RWPE1 (cell line): Measurements from ENCODE around the gene LEMD3.

ENCODE experiments used
- CTCF ChIA-PET: fragments of 350-600 bp; sonication (Branson Sonifier 250); formaldehyde crosslinking; extraction: SDS; loops from one replicate; lab custom pipeline; 2021; lab: Yijun Ruan, JAX
- POLR2A ChIA-PET: fragments of 400-600 bp; formaldehyde crosslinking; extraction: SDS; loops from one replicate; lab custom pipeline; 2020; ENCODE audit warnings: antibody characterized with exemption; ENCODE audit not compliant: low non-redundant PET; lab: Yijun Ruan, JAX
- DNase-seq: peaks from one replicate; pipeline ENCODE4 v3.0.0; 2012; ENCODE audit warnings: low spot score
- H3K27ac ChIP-seq: fragments of 450-650 bp; 2 replicates; pipeline ENCODE4 v1.5.1; 2017
- CTCF ChIP-seq: fragments of 450-650 bp; conservative IDR thresholded peaks from 2 replicates; pipeline ENCODE4 v1.5.1; 2017; ENCODE audit warnings: low read depth, mild to moderate bottlenecking

Gene LEMD3

GRCh38 chr12:65232476-65233077 lies 63.2 kb downstream of the LEMD3 start:
- CTCF ChIA-PET: interaction anchor here (0.6 to 2.6 kb wide), 6 partner anchors 12 to 437 kb away, joined by 3 to 10 read pairs (median 4); no protein-coding TSS in a partner anchor
- H3K27ac ChIP-seq: no peak overlapping the region
- POLR2A ChIA-PET: no interaction called here
- peak; percentile 9 for DNase-seq
- peak; percentile 49 for TF ChIP-seq CTCF

GRCh38 chr12:65237153-65237552 lies 67.8 kb downstream of the LEMD3 start:
- DNase-seq: no peak
- no peak for TF ChIP-seq CTCF
- no peak overlapping the region for H3K27ac ChIP-seq
- ChIA-PET CTCF (no interaction called here), POLR2A (no interaction called here)

- ChIA-PET CTCF (no interaction called here), POLR2A (no interaction called here)
- H3K27ac ChIP-seq: no peak overlapping the region
- TF ChIP-seq CTCF: no peak
- no peak for DNase-seq
These were observed 69.2 kb downstream of the LEMD3 start for GRCh38 chr12:65238609-65239008.

- POLR2A ChIA-PET: no interaction called here
- no peak for DNase-seq
- no peak for TF ChIP-seq CTCF
- no peak overlapping the region for H3K27ac ChIP-seq
- CTCF ChIA-PET: no interaction called here
These were observed 79.6 kb downstream of the LEMD3 start for GRCh38 chr12:65248656-65249633.

- POLR2A ChIA-PET: no interaction called here
- CTCF ChIA-PET: no interaction called here
- no peak for TF ChIP-seq CTCF
- no peak for DNase-seq
- H3K27ac ChIP-seq: no peak overlapping the region
These were observed 83.1 kb downstream of the LEMD3 start for GRCh38 chr12:65252515-65252914.

GRCh38 chr12:65257986-65258385 lies 88.6 kb downstream of the LEMD3 start:
- CTCF ChIA-PET: no interaction called here

More at GRCh38 chr12:65257986-65258385, 88.6 kb downstream of the LEMD3 start:
- no peak for DNase-seq
- H3K27ac ChIP-seq: no peak overlapping the region
- POLR2A ChIA-PET: no interaction called here
- TF ChIP-seq CTCF: no peak
